Measurements from ENCODE around the gene NKAPL.

The NKAPL gene

GRCh38 chr6:28264834-28265401, 5.8 kb downstream of the NKAPL start:
- Histone ChIP-seq H3K9ac (ENCODE audit: low read depth, low read length) (no peak overlapping the region), H3K36me3 (ENCODE audit: insufficient read depth, low read length) (no peaks in the 10 kb centered on the region), H3K4me1 (ENCODE audit: insufficient read depth, low read length) (peaks cover 6% of the 10 kb centered on the region; the same call in 1 of the 2 replicates), H3K9me3 (ENCODE audit: control insufficient read depth, insufficient read depth, low read length) (no peaks in the 10 kb centered on the region)

- Histone ChIP-seq H3K9ac (ENCODE audit: low read depth, low read length) (peak overlapping the region; percentile 100), H3K36me3 (ENCODE audit: insufficient read depth, low read length) (no peaks in the 10 kb centered on the region), H3K4me1 (ENCODE audit: insufficient read depth, low read length) (peaks cover 6% of the 10 kb centered on the region; the same call in 1 of the 2 replicates), H3K9me3 (ENCODE audit: control insufficient read depth, insufficient read depth, low read length) (no peaks in the 10 kb centered on the region)
Measured at GRCh38 chr6:28266563-28266961, 7.5 kb downstream of the NKAPL start.

DNA sequence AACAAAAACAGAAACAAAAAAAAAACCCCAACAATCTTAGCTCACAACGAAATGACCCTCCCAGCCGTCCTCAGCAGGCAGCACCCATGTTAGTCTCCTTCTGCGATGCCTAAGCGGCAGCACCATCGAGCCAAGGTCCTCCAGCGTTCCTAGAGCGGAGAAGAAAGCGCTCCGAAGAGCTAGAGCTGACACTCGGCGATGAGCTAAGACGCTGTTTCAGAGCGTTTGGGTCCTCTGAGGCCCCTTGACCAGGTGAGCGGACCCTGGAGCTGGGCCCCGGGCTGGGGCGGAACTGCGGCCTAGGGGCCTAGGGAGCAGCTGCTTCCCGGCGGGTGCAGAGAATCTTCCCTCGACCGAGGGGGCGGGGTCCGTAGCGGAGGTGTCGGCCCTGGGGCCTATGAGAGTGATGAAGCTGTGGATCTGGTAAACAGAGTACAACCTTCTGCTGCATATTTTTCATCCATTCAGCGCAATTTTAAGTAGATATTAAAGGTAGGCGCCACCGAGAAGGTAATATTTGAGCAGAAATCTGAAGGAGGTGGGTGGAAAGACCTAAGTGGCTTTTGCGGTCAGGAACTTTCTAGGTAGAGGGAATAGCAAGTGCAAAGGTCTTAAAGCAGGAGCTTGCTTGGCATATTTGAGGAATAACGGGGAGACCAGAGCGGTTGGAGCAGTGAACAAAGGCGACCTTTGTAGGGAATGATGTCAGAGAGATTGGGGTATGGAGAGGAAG, 8.0 kb downstream of the NKAPL start, which contains the start of gene ZSCAN26:
Gene ZSCAN26, plus strand, starts transcription at position 182 of the 733 bp plus-strand sequence. CDS start 4,777 bp downstream, outside the sequence.
- H3K9ac ChIP-seq (ENCODE audit: low read depth, low read length): peak within 1 kb of the TSS; percentile 100
- H3K36me3 ChIP-seq (ENCODE audit: insufficient read depth, low read length): peaks cover 2% of the 10 kb centered on the region; the same call in 1 of the 2 replicates
- H3K9me3 ChIP-seq (ENCODE audit: control insufficient read depth, insufficient read depth, low read length): no peaks in the 10 kb centered on the region
- peaks cover 6% of the 10 kb centered on the region; the same call in 1 of the 2 replicates for H3K4me1 ChIP-seq (ENCODE audit: insufficient read depth, low read length)

GRCh38 chr6:28267695-28268059, 8.6 kb downstream of the NKAPL start:
- Histone ChIP-seq H3K4me1 (ENCODE audit: insufficient read depth, low read length) (peaks cover 6% of the 10 kb centered on the region; the same call in 1 of the 2 replicates), H3K36me3 (ENCODE audit: insufficient read depth, low read length) (peaks cover 3% of the 10 kb centered on the region; the same call in 1 of the 2 replicates), H3K9me3 (ENCODE audit: control insufficient read depth, insufficient read depth, low read length) (no peaks in the 10 kb centered on the region), H3K9ac (ENCODE audit: low read depth, low read length) (peak overlapping the region; percentile 100)

- Histone ChIP-seq H3K9me3 (ENCODE audit: control insufficient read depth, insufficient read depth, low read length) (no peaks in the 10 kb centered on the region), H3K36me3 (ENCODE audit: insufficient read depth, low read length) (peaks cover 12% of the 10 kb centered on the region), H3K4me1 (ENCODE audit: insufficient read depth, low read length) (peaks cover 6% of the 10 kb centered on the region; the same call in 1 of the 2 replicates), H3K9ac (ENCODE audit: low read depth, low read length) (no peak overlapping the region)
Measured at GRCh38 chr6:28269492-28269891, 10.4 kb downstream of the NKAPL start.

- Histone ChIP-seq H3K36me3 (ENCODE audit: insufficient read depth, low read length) (peaks cover 17% of the 10 kb centered on the region), H3K9me3 (ENCODE audit: control insufficient read depth, insufficient read depth, low read length) (no peaks in the 10 kb centered on the region), H3K9ac (ENCODE audit: low read depth, low read length) (no peak overlapping the region), H3K4me1 (ENCODE audit: insufficient read depth, low read length) (no peaks in the 10 kb centered on the region)
Measured at GRCh38 chr6:28274888-28275287, 15.8 kb downstream of the NKAPL start.

DNA sequence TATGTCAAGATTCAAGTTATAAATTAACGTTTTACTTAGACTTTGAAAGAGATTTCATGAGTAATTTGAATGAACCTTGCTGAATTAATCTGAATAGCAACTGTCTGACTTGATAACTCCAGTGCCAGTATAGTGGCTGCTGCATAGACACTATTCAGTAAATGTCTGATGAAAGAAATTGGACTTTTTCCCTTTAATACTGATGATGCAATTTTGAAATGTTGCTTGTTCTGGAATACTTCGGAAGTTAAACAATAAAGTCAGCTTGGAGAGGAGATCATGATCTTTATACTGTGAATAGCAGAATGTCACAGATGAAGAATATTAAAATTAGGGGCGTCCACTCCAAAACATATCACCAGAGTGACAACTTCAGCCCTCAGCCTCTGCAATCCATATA, 18.6 kb downstream of the NKAPL start:
- Histone ChIP-seq H3K9me3 (ENCODE audit: control insufficient read depth, insufficient read depth, low read length) (no peaks in the 10 kb centered on the region), H3K9ac (ENCODE audit: low read depth, low read length) (no peak overlapping the region), H3K36me3 (ENCODE audit: insufficient read depth, low read length) (peaks cover 14% of the 10 kb centered on the region), H3K4me1 (ENCODE audit: insufficient read depth, low read length) (0 out of 2 replicates have a peak, but pooled peaks cover 5% of the 10 kb centered on the region)

DNA sequence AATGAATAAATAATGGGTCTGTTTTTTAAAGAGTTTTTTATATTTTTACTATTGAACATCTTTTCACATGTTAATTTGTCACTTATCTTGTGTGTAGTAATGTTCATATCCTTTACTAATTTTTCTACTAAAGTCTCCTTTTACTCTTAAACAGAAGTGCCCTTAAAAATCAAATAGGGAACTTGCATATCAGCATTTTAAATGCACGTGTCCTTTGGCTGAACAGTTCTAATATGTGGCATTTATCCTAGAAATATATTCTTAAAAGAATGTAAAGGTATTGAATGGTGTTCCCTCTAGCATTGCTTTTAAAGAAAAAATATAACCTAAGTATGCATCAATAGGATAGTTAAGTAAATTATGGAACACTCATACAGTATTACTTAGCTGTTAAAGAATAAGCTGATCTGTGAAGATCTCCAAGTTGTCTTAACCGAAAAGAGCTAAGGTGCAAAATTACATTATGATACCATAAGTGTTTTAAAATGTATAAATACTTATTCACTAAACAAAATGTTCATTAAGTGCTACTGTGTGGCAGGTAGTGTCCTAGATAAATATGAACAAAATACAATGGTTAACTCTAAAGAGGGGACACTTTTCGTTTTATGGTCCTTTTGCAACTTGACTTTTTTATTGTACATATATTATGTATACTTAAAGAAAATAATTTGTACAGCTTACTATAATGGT, 21.6 kb downstream of the NKAPL start:
- no peaks in the 10 kb centered on the region for H3K9me3 ChIP-seq (ENCODE audit: control insufficient read depth, insufficient read depth, low read length)
- H3K9ac ChIP-seq (ENCODE audit: low read depth, low read length): peak overlapping the region; percentile 95; the same call in 1 of the 2 replicates
- H3K4me1 ChIP-seq (ENCODE audit: insufficient read depth, low read length): 0 out of 2 replicates have a peak, but pooled peaks cover 5% of the 10 kb centered on the region
- H3K36me3 ChIP-seq (ENCODE audit: insufficient read depth, low read length): peaks cover 5% of the 10 kb centered on the region; the same call in 1 of the 2 replicates

DNA sequence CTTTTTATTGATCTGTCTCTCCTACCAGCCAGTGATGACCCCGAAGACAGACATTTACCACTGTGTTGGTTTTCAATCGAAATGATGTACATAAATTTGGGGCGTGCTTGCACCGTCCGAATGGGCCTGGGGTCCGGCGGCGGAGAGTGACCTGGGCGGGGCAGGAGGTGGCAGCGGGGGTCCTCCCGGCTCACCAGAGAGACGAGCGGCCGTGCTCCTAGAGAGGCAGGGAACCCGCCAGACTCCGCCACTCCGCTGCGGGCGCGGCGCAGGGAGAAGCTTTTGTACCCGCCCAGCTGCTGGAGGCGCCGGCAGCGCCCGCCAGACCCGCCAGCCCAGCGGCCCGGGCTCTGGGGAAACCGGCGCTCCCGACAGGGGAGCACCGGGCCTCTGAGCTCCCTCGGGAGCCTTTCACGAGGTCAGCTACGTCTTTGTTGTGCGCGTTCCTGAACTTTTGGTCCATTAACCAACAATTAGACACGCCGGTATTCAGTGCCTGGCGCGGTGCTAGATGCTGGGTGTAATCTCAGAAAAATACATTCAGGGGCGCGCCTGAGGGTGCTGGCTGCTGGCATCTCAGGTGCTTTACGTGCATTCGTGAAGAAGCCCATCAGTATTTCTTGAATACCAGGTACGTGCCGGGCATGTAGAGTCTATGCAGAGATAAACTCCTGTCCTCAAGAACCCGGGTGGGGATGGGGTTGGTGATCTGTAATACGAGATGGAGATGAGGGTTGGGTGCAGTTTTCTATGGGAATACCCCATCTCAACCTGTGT, 22.4 kb downstream of the NKAPL start, which contains the start of gene PGBD1:
Gene PGBD1, plus strand, starts transcription at position 285 of the 777 bp plus-strand sequence. CDS start 2,242 bp downstream, outside the sequence.
- peak within 1 kb of the TSS; percentile 95 for H3K9ac ChIP-seq (ENCODE audit: low read depth, low read length)
- 0 out of 2 replicates have a peak, but pooled peaks cover 5% of the 10 kb centered on the region for H3K4me1 ChIP-seq (ENCODE audit: insufficient read depth, low read length)
- H3K36me3 ChIP-seq (ENCODE audit: insufficient read depth, low read length): peaks cover 5% of the 10 kb centered on the region; the same call in 1 of the 2 replicates
- H3K9me3 ChIP-seq (ENCODE audit: control insufficient read depth, insufficient read depth, low read length): no peaks in the 10 kb centered on the region

GRCh38 chr6:28282926-28283325, 23.8 kb downstream of the NKAPL start:
- H3K9me3 ChIP-seq (ENCODE audit: control insufficient read depth, insufficient read depth, low read length): no peaks in the 10 kb centered on the region
- H3K4me1 ChIP-seq (ENCODE audit: insufficient read depth, low read length): 0 out of 2 replicates have a peak, but pooled peaks cover 5% of the 10 kb centered on the region
- no peak overlapping the region for H3K9ac ChIP-seq (ENCODE audit: low read depth, low read length)
- H3K36me3 ChIP-seq (ENCODE audit: insufficient read depth, low read length): no peaks in the 10 kb centered on the region; the same call in 1 of the 2 replicates

GRCh38 chr6:28291573-28291972, 32.5 kb downstream of the NKAPL start:
- H3K9ac ChIP-seq (ENCODE audit: low read depth, low read length): no peak overlapping the region
- no peaks in the 10 kb centered on the region for H3K4me1 ChIP-seq (ENCODE audit: insufficient read depth, low read length)
- H3K36me3 ChIP-seq (ENCODE audit: insufficient read depth, low read length): no peaks in the 10 kb centered on the region; the same call in 1 of the 2 replicates
- no peaks in the 10 kb centered on the region for H3K9me3 ChIP-seq (ENCODE audit: control insufficient read depth, insufficient read depth, low read length)

GRCh38 chr6:28295326-28295725, 36.2 kb downstream of the NKAPL start:
- no peaks in the 10 kb centered on the region for H3K9me3 ChIP-seq (ENCODE audit: control insufficient read depth, insufficient read depth, low read length)
- H3K9ac ChIP-seq (ENCODE audit: low read depth, low read length): no peak overlapping the region
- H3K4me1 ChIP-seq (ENCODE audit: insufficient read depth, low read length): no peaks in the 10 kb centered on the region
- H3K36me3 ChIP-seq (ENCODE audit: insufficient read depth, low read length): peaks cover 3% of the 10 kb centered on the region

DNA sequence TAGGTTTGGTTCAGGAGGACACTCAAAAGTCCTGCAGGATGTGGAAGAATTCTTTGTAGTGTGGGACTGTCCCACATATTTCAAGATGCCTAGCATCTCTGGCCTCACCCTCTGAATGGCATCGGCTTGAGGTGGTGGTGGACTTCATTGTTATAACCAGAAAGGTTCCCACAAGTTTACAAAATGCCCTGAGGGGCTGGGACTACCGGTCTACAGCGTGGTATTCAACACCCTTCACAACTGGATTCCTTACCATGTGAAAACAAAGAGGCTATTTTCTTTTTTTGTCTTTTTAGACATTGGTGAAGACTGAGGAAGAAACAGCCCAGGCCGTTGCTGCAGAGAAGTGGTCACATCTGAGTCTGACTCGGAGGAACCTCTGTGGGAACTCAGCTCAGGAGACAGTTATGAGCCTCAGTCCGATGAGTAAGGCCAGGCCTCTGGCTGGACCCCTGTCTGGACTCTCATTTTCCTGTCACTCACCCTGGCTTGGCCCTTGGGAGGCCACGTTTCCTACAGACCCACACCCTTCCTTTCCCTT, 37.5 kb downstream of the NKAPL start:
- Histone ChIP-seq H3K9ac (ENCODE audit: low read depth, low read length) (no peak overlapping the region), H3K9me3 (ENCODE audit: control insufficient read depth, insufficient read depth, low read length) (no peaks in the 10 kb centered on the region), H3K36me3 (ENCODE audit: insufficient read depth, low read length) (peaks cover 8% of the 10 kb centered on the region), H3K4me1 (ENCODE audit: insufficient read depth, low read length) (no peaks in the 10 kb centered on the region)
